Esophagus mucosa (tissue), 1 donor: ENCODE results near the gene PAPOLB. TPM values are rescaled to one million over a fixed set of nuclear protein-coding genes. Genes with fewer than 3 reads are reported as not detected.

ENCODE experiments used
- ATAC-seq: fragments of 200-7000 bp; cut with Tn5 transposase; one replicate; pipeline ENCODE4 v1.9.1; 2020
- total RNA-seq: library from RNA; stranded (reverse); gene quantifications from one replicate; pipeline ENCODE4 v1.2.4, GENCODE V29; 2023
- donor health status: DM: yes; HTN: yes; CAD: no.

The PAPOLB gene
- total RNA-seq, 1 donor from 2014 or later, result not detected

DNA sequence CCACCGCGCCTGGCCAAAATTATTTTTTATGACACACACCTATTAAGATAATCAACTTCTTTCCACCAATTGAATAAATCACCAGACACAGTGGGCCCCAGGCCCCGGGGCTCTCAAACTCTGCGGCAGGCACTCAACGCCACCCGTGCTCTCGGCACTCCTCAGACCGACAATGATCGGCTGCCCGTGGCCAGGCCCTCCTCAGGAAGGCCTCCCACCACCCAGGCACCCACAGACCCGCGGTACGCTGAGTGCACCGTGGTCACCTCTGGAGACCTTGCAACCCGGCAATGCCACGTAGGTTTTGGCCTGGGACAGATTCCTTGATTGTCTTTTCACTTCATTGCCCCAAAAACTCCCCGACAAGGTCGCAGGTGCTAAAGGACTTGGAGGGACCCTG lies 14.8 kb upstream of the PAPOLB start:
- no peak for ATAC-seq

- ATAC-seq, result no peak
Observed at GRCh38 chr7:4875391-4875790, 13.6 kb upstream of the PAPOLB start.

DNA sequence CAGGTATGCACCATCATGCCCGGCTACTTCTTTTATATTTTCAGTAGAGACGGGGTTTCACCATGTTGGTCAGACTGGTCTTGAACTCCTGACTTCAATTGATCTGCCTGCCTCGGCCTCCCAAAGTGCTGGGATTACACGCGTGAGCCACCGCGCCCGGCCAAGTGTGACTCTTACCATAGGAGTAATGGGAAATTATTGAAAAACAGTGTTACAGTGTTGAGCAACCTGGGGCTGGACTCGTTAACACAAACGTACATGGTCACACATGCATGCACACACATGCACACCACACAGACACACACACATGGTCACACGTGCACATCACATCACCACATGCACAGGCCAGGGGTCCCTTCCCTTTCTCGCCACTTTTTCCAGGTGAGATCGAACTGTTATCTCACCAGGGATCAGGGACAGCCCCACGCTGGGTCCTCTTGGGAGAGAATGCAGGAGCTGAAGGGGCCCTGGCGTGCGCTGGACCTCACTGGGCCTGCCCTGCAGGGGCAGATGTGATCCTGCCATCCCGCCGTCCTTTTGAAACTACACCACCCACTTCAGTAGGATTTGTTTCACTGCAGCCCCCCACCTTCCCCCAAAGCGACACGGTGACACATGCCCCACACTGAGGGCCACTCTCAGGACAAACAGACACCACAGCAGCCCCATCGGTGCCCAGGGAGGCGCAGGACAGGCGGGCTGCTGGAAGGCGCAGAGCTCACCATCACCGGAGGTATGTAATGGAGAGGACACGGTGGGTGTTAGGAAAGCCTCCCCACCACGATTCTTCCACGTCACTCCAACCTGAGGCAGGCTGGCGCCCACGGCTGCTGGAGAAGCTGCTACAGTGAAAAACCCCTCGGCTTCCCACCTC lies 11.5 kb upstream of the PAPOLB start:
- no peak for ATAC-seq

DNA sequence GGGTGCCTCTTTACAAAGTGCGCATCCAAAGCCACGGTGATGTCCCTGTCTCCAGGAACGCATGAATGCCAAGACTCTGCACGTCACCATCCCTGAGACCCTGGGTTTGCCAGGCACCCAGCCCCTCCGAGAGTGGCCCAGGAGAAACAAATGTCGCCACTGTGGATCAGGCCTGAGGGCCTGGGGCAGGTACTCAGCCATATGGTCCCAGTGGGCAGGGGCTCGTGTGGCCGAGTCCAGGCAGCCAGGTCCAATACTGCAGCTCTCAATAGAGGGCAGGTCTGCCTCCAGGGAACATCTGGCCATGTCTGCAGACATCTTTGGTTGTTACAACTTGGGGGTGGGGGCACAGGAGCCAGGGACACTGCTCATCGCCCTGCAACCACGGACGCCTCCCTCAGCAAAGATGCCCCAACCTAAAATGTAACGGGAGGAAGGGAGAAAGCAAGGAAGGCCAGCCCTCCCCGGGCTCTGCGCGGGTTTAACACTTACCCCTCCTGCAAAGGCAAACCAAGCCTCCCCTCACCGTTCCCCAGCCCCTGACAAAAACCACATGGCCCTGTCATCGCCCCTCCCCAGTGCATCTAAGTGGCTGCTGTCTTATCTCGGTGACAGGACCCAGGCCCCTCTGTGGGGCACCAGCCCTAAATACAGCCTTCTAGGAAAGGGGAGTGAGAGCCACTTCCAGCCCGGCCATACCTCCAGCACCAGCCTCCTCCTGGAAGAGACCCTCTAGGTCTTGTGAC lies 10.3 kb upstream of the PAPOLB start:
- no peak for ATAC-seq

GRCh38 chr7:4871056-4871680 lies 9.3 kb upstream of the PAPOLB start:
- no peak for ATAC-seq

DNA sequence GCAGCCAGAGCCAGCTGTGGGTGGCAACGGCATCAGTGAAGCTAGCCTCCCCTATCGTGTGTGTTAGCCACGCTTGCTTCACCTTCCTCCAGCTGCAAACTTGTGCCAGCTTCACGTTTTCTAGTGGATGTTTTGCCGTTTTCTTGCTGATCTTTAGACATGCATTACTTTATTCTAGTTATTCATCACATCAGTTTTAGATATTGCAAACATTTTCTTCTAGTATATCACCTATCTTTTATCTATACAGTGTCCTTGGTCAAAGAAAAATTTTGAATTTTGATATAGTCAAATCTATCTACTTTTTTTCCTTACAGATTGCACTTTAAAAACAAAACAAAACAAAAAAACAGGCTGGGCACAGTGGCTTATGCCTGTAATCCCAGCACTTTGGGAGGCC lies 6.7 kb upstream of the PAPOLB start:
- ATAC-seq, result no peak

GRCh38 chr7:4866528-4867496 lies 5.0 kb upstream of the PAPOLB start:
- ATAC-seq, result no peak

DNA sequence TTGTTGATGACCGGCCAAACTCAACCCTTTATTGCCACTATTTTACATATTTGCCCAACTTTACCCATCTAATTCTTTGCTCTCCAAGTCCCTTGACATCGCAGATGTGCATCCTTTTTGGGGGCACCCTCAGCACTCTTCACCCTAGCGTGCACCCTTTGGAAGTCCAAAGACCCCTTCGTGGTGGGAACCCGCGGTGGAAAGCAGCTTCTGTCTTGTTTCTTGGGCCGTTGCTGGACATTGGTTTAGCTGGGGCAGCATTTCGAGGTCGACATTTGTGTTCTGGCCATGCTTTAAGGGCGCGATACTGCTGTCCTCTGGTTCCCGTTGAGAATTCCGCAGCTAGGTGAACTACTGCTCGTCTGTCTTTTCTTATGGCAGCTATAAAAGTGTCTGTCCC lies 326 bp upstream of the PAPOLB start:
- ATAC-seq, result no peak

- ATAC-seq, result no peak
Observed at GRCh38 chr7:4861227-4861626, 603 bp downstream of the PAPOLB start.

- no peak for ATAC-seq
Observed at GRCh38 chr7:4857189-4857588, 4.6 kb downstream of the PAPOLB start.

- ATAC-seq, result no peak
Observed at GRCh38 chr7:4856336-4857057, 5.3 kb downstream of the PAPOLB start.

DNA sequence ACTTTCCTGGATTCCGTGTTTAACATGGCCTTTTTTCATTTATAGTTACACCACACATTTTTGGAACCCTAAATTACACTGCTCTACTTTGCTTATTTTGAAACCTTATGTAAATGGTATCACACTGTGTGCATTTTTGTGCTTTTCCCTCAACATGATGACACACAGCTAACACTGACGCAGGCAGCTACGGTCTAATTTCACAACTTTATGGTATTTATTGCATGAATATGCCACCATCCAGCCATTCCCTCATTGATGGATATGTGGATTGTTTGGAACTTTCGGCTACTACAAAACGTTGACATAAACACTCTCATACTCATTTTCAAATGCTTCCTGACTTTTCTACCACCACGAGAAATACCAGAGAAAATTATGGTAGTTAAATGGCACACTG lies 6.9 kb downstream of the PAPOLB start:
- no peak for ATAC-seq

GRCh38 chr7:4851459-4852422 lies 10.1 kb downstream of the PAPOLB start:
- ATAC-seq, result no peak

GRCh38 chr7:4850262-4850795 lies 11.5 kb downstream of the PAPOLB start:
- no peak for ATAC-seq

DNA sequence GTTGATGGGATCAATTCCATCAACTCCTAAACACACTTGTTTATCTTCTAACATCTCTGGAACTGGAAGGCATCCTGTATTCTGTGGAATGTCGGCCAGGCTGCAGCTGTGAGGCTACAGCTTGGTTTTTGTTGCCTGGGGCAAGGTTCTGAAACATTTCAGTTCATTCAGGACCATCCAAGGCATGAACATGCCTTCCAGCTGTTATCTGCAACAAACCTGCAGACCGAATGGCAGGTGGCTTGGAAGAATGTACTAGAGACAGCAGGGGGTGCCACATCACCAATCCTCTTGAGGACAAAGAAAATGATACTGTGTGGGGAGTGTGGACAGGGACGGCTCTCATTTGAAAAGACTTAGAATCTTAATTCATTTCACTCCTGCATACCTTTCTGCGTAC lies 12.4 kb downstream of the PAPOLB start:
- ATAC-seq, result no peak

- ATAC-seq, result no peak
Observed at GRCh38 chr7:4845740-4846142, 16.1 kb downstream of the PAPOLB start.

- no peak for ATAC-seq
Observed at GRCh38 chr7:4842319-4843064, 19.3 kb downstream of the PAPOLB start.

DNA sequence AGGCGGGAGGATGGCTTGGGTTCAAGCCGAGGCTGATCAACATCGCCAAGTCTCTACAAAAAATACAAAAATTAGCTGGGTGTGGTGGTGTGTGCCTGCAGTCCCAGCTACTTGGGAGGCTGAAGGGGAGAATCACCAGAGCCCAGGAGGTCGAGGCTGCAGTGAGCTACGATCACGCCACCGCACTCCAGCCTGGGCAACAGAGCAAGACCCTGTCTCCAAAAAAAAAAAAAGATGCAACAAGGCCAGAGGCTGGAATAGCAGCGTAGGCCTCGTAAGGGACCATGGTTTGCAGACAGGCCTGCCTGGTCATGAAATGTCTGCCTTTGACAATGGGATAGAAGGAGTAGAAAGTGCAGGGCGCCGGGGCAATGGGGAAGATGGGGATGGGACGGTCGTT lies 20.0 kb downstream of the PAPOLB start:
- ATAC-seq, result no peak
